GM19238 (cell line): ENCODE measurements around the gene ZNF486.
A peak's percentile ranks its signal among the peaks of the same experiment; 100 is the strongest.
"Not testable (repeated sequence)": the region's sequence is repeated elsewhere in the genome, so short reads cannot be mapped to it uniquely, and the experiment has no call there.

Experiments used
- DNase-seq: peaks from one replicate; pipeline ENCODE4 v3.0.0; 2011; ENCODE audit warnings: low spot score; ENCODE audit not compliant: insufficient read length

Gene ZNF486

GRCh38 chr19:20233105-20233504 lies 66.1 kb downstream of the ZNF486 start:
- DNase-seq: no peak

- no peak for DNase-seq
These were observed 68.1 kb downstream of the ZNF486 start for GRCh38 chr19:20235156-20235555.

GRCh38 chr19:20237773-20238623 lies 71.0 kb downstream of the ZNF486 start:
- DNase-seq: peak; percentile 14

GRCh38 chr19:20243629-20244028 lies 76.6 kb downstream of the ZNF486 start:
- DNase-seq: no peak

GRCh38 chr19:20244356-20244755 lies 77.3 kb downstream of the ZNF486 start:
- DNase-seq: no peak

- DNase-seq: no peak
These were observed 78.3 kb downstream of the ZNF486 start for GRCh38 chr19:20245309-20245708.

- no peak for DNase-seq
These were observed 80.1 kb downstream of the ZNF486 start for GRCh38 chr19:20247016-20247683.

- not testable (repeated sequence) for DNase-seq
These were observed 81.2 kb downstream of the ZNF486 start for GRCh38 chr19:20248258-20248657.
